OCI-M2 (cell line): Measurements from ENCODE around the gene MTUS2.

Source experiments
- DNase-seq: peaks from one replicate; lab custom pipeline; 2025; ENCODE audit not compliant: unreplicated experiment; lab: John Stamatoyannopoulos, UW

MTUS2 gene

GRCh38 chr13:29499506-29500165, 679.5 kb downstream of the MTUS2 start:
- no peak for DNase-seq

- DNase-seq = no peak
These were observed 680.2 kb downstream of the MTUS2 start for GRCh38 chr13:29500386-29500785.

DNA sequence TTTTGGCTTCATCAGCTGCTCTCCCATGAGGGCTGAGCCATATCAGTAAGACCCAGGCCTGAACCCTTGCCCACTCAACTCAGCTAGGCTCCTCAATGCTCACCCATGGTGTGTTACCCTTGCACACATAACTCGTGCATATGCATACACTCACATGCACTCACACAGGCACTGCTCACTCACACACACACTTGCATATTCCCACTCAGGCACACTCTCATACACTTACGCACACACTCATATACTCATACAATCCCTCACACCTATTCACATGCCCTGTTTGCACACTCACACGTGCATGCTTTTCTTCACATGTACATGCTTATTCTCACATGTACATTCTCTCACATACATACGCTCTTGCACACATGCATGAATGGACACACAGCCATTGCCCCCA, 681.5 kb downstream of the MTUS2 start:
- DNase-seq = no peak

DNA sequence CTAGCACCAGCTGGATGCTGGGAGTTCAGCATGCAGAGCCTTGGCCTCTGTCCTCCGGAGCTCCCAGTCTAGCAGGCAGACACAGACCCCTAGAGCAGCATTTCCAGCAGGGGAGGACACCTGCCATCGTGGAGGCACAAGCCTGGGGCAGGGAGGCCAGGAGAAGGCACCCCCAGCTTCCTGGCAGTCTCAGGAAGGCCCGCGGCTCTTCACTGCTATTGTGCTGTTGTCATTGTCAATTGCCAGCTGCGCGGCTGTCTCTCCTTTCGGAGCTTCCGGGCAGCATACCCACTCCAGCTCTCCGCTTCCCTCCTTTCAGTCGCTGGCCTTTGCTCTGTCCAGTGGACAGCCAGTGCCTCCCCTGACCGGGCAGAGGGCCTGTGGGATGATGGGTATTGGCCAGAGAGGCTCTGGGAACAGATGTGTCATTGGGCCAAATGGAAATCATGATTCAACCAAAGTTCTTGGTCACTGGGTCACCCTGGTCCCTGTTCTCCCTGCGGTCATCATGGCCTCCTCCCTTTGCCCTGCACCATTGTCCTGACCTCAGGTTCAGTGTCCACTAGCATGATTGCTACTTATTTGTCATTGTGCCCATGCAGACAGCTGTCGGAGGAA, 682.4 kb downstream of the MTUS2 start:
- no peak for DNase-seq

GRCh38 chr13:29503041-29503837, 683.1 kb downstream of the MTUS2 start:
- DNase-seq = no peak

GRCh38 chr13:29504691-29505090, 684.6 kb downstream of the MTUS2 start:
- DNase-seq = no peak

DNA sequence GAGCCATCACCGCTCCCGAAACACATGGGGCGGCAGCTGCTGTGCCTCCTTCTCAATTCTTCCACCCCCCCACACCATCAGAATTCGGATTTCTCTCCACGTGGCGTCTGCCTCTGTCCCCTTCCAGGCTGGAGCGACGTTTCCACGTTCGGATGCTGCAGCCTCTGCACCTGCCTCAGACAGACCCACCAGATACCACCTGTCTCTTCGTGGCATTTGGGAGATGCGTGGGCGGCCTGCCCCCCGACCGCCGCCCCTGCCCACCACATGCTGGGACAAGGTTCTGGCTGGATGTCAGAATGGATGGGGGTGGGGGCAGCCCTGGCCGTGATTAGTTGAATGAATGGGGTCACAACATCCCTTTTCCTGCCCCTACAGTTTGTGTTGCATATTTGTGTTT, 685.4 kb downstream of the MTUS2 start:
- no peak for DNase-seq

DNA sequence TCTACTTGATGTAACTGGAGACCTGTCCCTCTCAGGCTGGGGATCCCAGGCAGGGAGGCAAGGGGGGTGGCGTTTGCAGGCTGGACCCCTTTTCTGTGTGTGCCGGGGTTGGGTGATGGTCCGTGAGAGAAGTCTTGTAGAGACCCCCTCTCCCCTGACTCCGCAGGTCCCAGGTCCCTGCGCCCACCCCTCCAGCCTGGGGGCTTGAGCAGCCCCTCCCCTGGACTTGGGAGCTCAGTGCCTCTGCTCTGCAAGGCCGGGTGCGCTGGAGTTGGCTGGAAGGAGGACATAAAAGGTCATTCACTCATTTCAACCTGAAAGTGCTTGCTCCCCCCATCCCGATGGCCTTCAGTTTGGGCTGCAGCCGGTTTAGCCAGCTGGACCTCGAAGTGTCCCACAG, 685.8 kb downstream of the MTUS2 start:
- no peak for DNase-seq

- no peak for DNase-seq
These were observed 687.2 kb downstream of the MTUS2 start for GRCh38 chr13:29507356-29507755.

GRCh38 chr13:29508130-29508875, 688.2 kb downstream of the MTUS2 start:
- peak; percentile 3 for DNase-seq

GRCh38 chr13:29508876-29509252, 688.7 kb downstream of the MTUS2 start:
- DNase-seq = no peak

- DNase-seq = no peak
These were observed 690.0 kb downstream of the MTUS2 start for GRCh38 chr13:29509999-29510589.

- DNase-seq = no peak
These were observed 690.5 kb downstream of the MTUS2 start for GRCh38 chr13:29510651-29511084.

GRCh38 chr13:29511106-29511796, 691.1 kb downstream of the MTUS2 start:
- no peak for DNase-seq

DNA sequence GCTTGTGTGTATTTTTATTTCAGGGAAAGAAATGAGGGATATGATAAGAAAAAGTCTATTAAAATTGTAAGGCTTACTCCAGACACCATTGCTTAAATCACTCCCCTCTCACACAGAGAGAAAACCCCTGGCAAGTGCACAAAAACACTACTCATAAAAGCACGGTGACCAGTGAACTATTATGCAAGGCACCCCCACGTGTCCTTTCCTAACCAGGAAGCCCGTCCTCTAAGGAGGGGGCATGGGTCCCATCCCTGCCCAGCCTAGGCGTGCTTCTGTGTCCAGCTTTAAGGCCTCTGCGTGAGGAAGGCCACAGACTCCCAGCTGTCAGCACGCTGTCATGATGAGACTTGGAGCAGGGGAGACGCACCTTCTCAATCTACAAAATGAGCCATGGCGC, 691.8 kb downstream of the MTUS2 start:
- DNase-seq = no peak

GRCh38 chr13:29513002-29513980, 693.2 kb downstream of the MTUS2 start:
- DNase-seq = no peak

- DNase-seq = no peak
These were observed 694.0 kb downstream of the MTUS2 start for GRCh38 chr13:29513981-29514719.

DNA sequence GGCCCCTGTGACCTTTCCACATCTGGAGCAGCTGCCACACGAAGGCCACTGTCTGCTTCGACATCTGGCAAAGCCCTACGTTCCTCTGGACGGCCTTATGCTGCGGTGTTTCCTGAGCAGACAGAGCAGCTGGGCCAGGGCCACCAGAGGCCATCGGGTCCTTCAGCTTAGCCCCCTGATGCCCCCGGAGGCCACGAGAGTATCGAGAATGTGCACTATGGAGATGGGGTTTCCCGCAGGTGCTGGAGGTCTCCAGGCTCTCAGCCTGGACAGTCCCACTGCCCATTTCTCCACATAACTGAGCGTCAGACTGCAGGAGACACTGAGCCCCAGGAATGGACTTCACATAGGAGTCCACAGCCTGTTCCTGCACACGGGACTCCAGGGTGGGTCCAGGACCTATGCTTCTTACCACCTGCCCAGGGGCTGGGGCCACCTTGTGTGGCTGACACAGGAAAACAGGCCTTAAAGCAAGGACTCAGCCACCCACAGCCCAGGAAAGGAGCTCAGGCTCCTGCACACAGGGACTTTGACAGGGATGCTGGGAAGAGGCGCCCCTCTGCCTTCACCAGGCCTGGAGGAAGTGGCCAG, 694.7 kb downstream of the MTUS2 start:
- DNase-seq = no peak
